ENCODE measurements around the gene ERO1A.

ERO1A gene

DNA sequence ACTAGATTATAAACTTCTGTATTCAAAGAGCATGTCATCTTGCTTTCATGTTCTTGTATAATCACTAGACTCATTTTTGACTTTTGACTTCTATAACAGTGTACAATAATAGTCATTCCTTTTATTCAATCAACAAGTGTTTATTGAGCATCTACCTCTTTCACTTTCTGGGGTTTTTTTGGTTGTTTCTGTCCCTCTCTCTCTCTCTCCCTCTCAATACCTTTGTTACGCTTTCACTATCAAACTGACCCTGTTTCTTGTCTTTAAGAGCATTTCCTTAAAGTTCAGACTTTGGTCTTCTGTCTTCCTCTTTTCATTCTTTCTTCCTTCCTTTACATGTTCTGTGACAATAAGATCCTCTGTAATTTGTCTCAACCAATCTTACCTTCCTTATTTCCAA, 93.2 kb downstream of the ERO1A start:
- DNase-seq (ENCODE audit: low spot score): no peak

- no peak for DNase-seq (ENCODE audit: low spot score)
Measured at GRCh38 chr14:52599974-52600373, 95.4 kb downstream of the ERO1A start.

GRCh38 chr14:52598568-52598967, 96.8 kb downstream of the ERO1A start:
- no peak for DNase-seq (ENCODE audit: low spot score)

GRCh38 chr14:52596861-52597260, 98.5 kb downstream of the ERO1A start:
- no peak for DNase-seq (ENCODE audit: low spot score)

- no peak for DNase-seq (ENCODE audit: low spot score)
Measured at GRCh38 chr14:52596320-52596719, 99.0 kb downstream of the ERO1A start.

DNA sequence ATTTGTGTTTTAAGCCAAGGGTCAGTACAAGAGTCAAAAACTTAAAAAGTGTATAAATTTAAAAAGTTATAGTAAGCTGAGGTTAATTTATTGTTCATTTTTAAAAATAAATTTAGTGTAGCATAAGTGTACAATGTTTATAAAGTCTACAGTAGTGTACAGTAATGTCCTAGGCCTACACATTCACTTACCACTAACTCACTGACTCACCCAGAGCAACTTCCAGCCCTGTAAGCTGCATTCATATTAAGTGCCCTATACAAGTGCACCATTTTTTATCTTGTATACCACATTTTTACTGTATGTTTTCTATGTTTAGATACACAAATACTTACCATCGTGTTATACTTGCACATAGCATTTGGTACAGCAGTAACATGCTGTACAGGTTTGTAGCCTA, 105.0 kb downstream of the ERO1A start:
- no peak for DNase-seq (ENCODE audit: low spot score)
